Lower lobe of right lung (tissue), 2 donors: ENCODE measurements around the gene SEMA6A. TPM values are rescaled to one million over a fixed set of nuclear protein-coding genes. Genes with fewer than 3 reads are reported as not detected.

Source experiments
- ATAC-seq, 2 donors: fragments of 200-7000 bp; cut with Tn5 transposase; one replicate each; pipeline ENCODE4 v1.9.1; 2020 to 2022; ENCODE audit warnings: mild to moderate bottlenecking in 2 of 2, moderate library complexity in 2 of 2
- DNase-seq: peaks from one replicate; pipeline ENCODE4 v3.0.0-alpha.2; 2020
- H3K27ac ChIP-seq: fragments of 200-600 bp; one replicate; pipeline ENCODE4 v1.8.0; 2022
- H3K27me3 ChIP-seq: fragments of 200-600 bp; one replicate; pipeline ENCODE4 v1.8.0; 2022; ENCODE audit warnings: low read depth
- H3K36me3 ChIP-seq: fragments of 200-600 bp; one replicate; pipeline ENCODE4 v1.8.0; 2022; ENCODE audit warnings: mild to moderate bottlenecking
- H3K4me1 ChIP-seq: fragments of 200-600 bp; one replicate; pipeline ENCODE4 v1.8.0; 2022
- H3K4me3 ChIP-seq: fragments of 200-600 bp; one replicate; pipeline ENCODE4 v1.8.0; 2022; ENCODE audit warnings: mild to moderate bottlenecking
- H3K9me3 ChIP-seq: fragments of 200-600 bp; one replicate; pipeline ENCODE4 v1.8.0; 2022
- intact Hi-C: fragments of 100-400 bp; cut with DNase I; formaldehyde crosslinking; loops from one replicate; pipeline ENCODE4 v1.11.0; 2022
- total RNA-seq: library from RNA; stranded (reverse); fragmentation: NEBNext Ultra II Directional; extraction: Animal tissue kit (Norgen Biotek cat#: 25700); gene quantifications from one replicate; pipeline ENCODE4 v1.2.1, GENCODE V29; 2021
- TF ChIP-seq, protein P1 (sequence below): fragments of 200-600 bp; IDR thresholded peaks from one replicate; pipeline ENCODE4 v1.8.0; 2022; ENCODE audit warnings: antibody characterized with exemption, mild to moderate bottlenecking
- donor health status: DM: no; HTN: yes; CAD: no; lungs with severe emphysema.

The SEMA6A gene
- total RNA-seq, 1 donor from 2014 or later, result 44.3 TPM

DNA sequence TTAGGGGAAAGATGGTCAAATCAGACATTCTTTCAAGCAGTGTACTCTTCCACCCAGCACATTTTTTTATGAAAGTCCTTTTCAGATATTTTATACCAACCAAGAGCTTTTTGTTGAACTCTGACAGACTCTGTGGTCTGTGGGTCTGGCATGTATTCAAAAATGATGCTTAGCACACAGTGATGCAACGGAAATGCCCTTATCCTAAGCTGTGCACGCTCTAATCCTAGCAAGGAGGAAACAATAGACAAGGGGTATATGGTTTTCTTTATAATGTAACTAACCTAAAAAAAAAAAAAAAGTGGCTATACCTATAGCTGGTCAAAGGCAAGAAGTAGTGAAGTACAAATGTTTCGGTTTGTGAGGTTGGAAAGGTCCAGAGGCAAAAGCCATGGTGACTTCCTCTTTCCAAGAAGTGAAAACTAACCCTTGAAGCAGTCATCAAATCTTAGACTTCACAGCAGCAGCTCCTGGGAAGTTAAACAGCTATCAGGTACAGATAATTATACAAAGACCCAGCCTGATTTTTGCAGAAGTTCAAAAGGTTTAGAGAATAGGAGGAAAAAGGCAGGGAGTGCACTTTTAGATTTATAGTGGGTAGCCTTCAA lies 82.5 kb downstream of the SEMA6A start:
- Histone ChIP-seq H3K4me1 (peaks cover 5% of the 10 kb centered on the region), H3K9me3 (no peaks in the 10 kb centered on the region), H3K4me3 (no peak overlapping the region), H3K27me3 (no peaks in the 10 kb centered on the region), H3K36me3 (no peaks in the 10 kb centered on the region), H3K27ac (no peak overlapping the region)
- peak in 1 of 2 donors; percentile 66 for ATAC-seq
- DNase-seq, result no peak
- intact Hi-C loops, result no loop called here
- TF ChIP-seq, protein P1, sequence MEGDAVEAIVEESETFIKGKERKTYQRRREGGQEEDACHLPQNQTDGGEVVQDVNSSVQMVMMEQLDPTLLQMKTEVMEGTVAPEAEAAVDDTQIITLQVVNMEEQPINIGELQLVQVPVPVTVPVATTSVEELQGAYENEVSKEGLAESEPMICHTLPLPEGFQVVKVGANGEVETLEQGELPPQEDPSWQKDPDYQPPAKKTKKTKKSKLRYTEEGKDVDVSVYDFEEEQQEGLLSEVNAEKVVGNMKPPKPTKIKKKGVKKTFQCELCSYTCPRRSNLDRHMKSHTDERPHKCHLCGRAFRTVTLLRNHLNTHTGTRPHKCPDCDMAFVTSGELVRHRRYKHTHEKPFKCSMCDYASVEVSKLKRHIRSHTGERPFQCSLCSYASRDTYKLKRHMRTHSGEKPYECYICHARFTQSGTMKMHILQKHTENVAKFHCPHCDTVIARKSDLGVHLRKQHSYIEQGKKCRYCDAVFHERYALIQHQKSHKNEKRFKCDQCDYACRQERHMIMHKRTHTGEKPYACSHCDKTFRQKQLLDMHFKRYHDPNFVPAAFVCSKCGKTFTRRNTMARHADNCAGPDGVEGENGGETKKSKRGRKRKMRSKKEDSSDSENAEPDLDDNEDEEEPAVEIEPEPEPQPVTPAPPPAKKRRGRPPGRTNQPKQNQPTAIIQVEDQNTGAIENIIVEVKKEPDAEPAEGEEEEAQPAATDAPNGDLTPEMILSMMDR, result no peak

DNA sequence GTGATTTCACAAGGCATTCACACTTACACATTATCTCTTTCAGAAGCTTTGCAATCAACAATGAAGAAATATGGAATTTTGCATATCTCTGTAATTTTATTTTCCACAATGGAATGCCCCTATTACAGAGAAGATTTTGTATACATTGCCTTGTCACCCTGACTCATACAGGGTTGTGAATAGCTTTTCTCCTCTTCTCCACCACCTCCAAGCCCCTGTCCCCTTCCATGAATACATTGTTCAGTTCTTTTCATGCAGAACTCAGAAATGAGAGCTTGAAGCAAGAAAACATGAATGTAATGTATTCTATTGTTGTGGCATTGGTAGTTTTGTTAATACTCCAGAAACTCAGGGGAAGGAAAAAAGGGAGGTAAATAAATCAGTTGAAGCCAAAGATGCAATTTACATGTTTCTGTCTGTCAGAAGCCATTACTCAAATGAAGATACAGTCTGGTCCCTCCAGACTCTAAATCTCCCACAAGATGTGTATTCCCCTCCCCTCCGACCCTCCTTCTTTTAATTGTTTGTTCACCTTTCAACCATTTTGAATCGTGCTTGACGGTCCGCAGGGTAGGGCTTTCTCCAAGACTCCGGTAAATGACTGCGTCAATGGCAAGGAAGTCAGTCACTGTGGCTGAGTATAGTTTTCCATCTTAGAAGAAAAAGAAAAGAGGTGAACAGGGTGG lies 86.1 kb downstream of the SEMA6A start:
- Histone ChIP-seq H3K4me3 (no peak overlapping the region), H3K9me3 (no peaks in the 10 kb centered on the region), H3K36me3 (peaks cover 5% of the 10 kb centered on the region), H3K27ac (no peak overlapping the region), H3K27me3 (no peaks in the 10 kb centered on the region), H3K4me1 (no peaks in the 10 kb centered on the region)
- DNase-seq (no peak), ATAC-seq (no peak)
- intact Hi-C loops, result no loop called here
- TF ChIP-seq, protein P1, result no peak

DNA sequence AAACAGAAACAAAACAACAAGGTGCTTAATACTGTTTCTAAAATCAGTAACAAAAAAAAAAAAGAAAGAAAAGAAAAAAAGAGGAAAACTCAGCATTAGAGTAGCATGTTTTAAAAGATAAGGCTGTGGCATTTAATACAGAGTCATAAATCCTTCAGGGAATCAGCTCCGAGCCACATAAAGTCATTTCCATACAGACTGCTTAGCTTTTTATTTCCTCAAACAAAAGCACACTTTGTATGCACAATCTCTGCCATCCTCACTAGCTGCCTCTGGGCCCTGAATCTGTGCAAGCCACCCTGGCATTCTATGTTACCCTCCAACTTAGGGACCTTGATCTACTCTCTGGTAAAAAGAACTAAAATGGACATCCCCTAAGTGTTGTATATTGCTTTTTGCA lies 87.6 kb downstream of the SEMA6A start:
- no peak overlapping the region for H3K4me3 ChIP-seq
- no peaks in the 10 kb centered on the region for H3K27me3 ChIP-seq
- ATAC-seq (no peak), DNase-seq (no peak)
- H3K4me1 ChIP-seq, result no peaks in the 10 kb centered on the region
- intact Hi-C loops, result no loop called here
- TF ChIP-seq, protein P1, result no peak
- H3K36me3 ChIP-seq, result peaks cover 5% of the 10 kb centered on the region
- no peak overlapping the region for H3K27ac ChIP-seq
- no peaks in the 10 kb centered on the region for H3K9me3 ChIP-seq

DNA sequence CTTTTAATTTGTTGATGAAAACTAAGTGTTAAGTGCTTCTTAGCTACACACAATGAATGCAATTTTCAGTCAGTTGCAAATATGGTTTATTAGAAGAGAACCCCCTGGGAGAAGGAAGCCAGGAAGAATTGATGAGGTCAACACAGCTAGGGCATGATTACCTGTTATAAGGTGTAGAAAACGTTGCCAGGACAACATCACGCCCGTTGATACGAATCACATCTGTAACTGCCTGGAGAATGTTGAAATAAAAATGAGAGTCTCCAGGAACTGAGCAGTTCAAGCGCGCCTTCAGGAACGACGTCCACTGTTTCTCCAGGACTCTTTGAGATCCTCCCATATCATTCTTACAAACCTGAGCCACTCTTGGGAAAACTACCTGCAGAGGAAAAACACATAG lies 88.0 kb downstream of the SEMA6A start:
- DNase-seq (no peak), ATAC-seq (no peak)
- intact Hi-C loops, result no loop called here
- no peaks in the 10 kb centered on the region for H3K27me3 ChIP-seq
- TF ChIP-seq, protein P1, result no peak
- H3K4me3 ChIP-seq, result no peak overlapping the region
- no peaks in the 10 kb centered on the region for H3K4me1 ChIP-seq
- H3K27ac ChIP-seq, result no peak overlapping the region
- peaks cover 5% of the 10 kb centered on the region for H3K36me3 ChIP-seq
- no peaks in the 10 kb centered on the region for H3K9me3 ChIP-seq

DNA sequence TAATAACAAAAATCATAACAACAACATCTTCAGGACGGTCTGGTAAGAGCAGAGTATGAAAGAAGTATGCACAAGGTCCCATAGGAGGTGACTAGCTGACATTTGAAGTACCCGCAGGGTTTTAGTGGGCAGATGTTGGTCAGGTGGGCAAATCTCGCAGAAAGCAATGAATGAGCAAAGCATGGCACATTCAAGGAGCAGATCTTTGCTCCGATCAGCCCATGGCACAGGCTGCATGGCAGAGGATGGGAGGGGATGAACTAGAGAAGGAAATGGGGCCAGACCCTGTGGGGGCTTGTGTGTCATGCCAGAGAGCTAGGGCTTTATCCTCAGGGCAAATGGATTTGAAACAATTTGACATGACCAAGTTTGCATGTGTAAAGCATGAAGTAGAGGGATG lies 90.0 kb downstream of the SEMA6A start:
- no peak overlapping the region for H3K4me3 ChIP-seq
- TF ChIP-seq, protein P1, result no peak
- H3K36me3 ChIP-seq, result peaks cover 5% of the 10 kb centered on the region
- H3K27ac ChIP-seq, result no peak overlapping the region
- no peaks in the 10 kb centered on the region for H3K9me3 ChIP-seq
- DNase-seq (no peak), ATAC-seq (no peak)
- H3K27me3 ChIP-seq, result no peaks in the 10 kb centered on the region
- intact Hi-C loops, result no loop called here
- peaks cover 13% of the 10 kb centered on the region for H3K4me1 ChIP-seq
